IgD-negative memory B cell (primary cell): ENCODE data around the gene FRMD4A. TPM values are rescaled to one million over a fixed set of nuclear protein-coding genes. Genes with fewer than 3 reads are reported as not detected.
A peak's percentile ranks its signal among the peaks of the same experiment; 100 is the strongest.

Experiments
- H3K27ac Mint-ChIP-seq, 3 donors: one replicate each; pipeline ENCODE4 v1.8.0; 2020 to 2022; ENCODE audit warnings: mild to moderate bottlenecking in 3 of 3, mixed read lengths in 3 of 3, moderate library complexity in 1 of 3
- H3K27me3 Mint-ChIP-seq: one replicate; pipeline ENCODE4 v1.8.0; 2021; ENCODE audit warnings: mixed read lengths
- H3K36me3 Mint-ChIP-seq: one replicate; pipeline ENCODE4 v1.8.0; 2020; ENCODE audit warnings: mild to moderate bottlenecking, mixed read lengths
- H3K4me1 Mint-ChIP-seq, 3 donors: one replicate each; pipeline ENCODE4 v1.8.0; 2020 to 2022; ENCODE audit warnings: mixed read lengths in 3 of 3, mild to moderate bottlenecking in 1 of 3
- H3K4me3 Mint-ChIP-seq, 4 donors: one replicate each; pipeline ENCODE4 v1.8.0; 2020 to 2022; ENCODE audit warnings: mild to moderate bottlenecking in 4 of 4, mixed read lengths in 4 of 4, moderate library complexity in 3 of 4
- H3K9me3 Mint-ChIP-seq, 3 donors: one replicate each; pipeline ENCODE4 v1.8.0; 2020 to 2021; ENCODE audit warnings: mixed read lengths in 3 of 3, mild to moderate bottlenecking in 1 of 3
- polyA plus RNA-seq: library from polyadenylated mRNA; unstranded; fragments of 300-500 nt; fragmentation: Illumina TruSeq; gene quantifications from one replicate; pipeline ENCODE4 v1.2.3, GENCODE V29; 2021

FRMD4A gene
- polyA plus RNA-seq, 1 donor from 2014 or later: 1.7 TPM

GRCh38 chr10:13736506-13736905 is 594.2 kb downstream of the FRMD4A start:
- H3K27me3 Mint-ChIP-seq: peaks cover 10% of the 10 kb centered on the region
- no peaks in the 10 kb centered on the region for H3K4me1 Mint-ChIP-seq
- no peaks in the 10 kb centered on the region for H3K9me3 Mint-ChIP-seq
- H3K4me3 Mint-ChIP-seq: no peak overlapping the region
- peaks cover 2% of the 10 kb centered on the region for H3K36me3 Mint-ChIP-seq
- no peak overlapping the region for H3K27ac Mint-ChIP-seq

- H3K27me3 Mint-ChIP-seq: peaks cover 4% of the 10 kb centered on the region
- no peak overlapping the region for H3K4me3 Mint-ChIP-seq
- H3K36me3 Mint-ChIP-seq: peaks cover 2% of the 10 kb centered on the region
- peaks cover 0 to 1% (median 0%) of the 10 kb centered on the region in 3 donors for H3K4me1 Mint-ChIP-seq
- H3K9me3 Mint-ChIP-seq: no peaks in the 10 kb centered on the region
- peak overlapping the region in 1 of 3 donors; percentile 31 for H3K27ac Mint-ChIP-seq
Observed at GRCh38 chr10:13734151-13734550, 596.6 kb downstream of the FRMD4A start.

GRCh38 chr10:13733071-13733470 is 597.7 kb downstream of the FRMD4A start:
- Mint-ChIP-seq H3K4me3 (no peak overlapping the region), H3K9me3 (no peaks in the 10 kb centered on the region), H3K4me1 (peaks cover 0 to 1% (median 0%) of the 10 kb centered on the region in 3 donors), H3K27me3 (peaks cover 4% of the 10 kb centered on the region), H3K36me3 (peaks cover 2% of the 10 kb centered on the region), H3K27ac (no peak overlapping the region)

- no peak overlapping the region for H3K4me3 Mint-ChIP-seq
Observed at GRCh38 chr10:13732465-13732881, 598.3 kb downstream of the FRMD4A start.

GRCh38 chr10:13731799-13732198 is 598.9 kb downstream of the FRMD4A start:
- Mint-ChIP-seq H3K27me3 (no peaks in the 10 kb centered on the region), H3K9me3 (no peaks in the 10 kb centered on the region), H3K4me1 (peaks cover 0 to 1% (median 0%) of the 10 kb centered on the region in 3 donors), H3K27ac (peak overlapping the region in 2 of 3 donors; percentile 20 to 61), H3K36me3 (peaks cover 2% of the 10 kb centered on the region), H3K4me3 (no peak overlapping the region)

More at GRCh38 chr10:13732465-13732881, 598.3 kb downstream of the FRMD4A start:
- Mint-ChIP-seq H3K27me3 (peaks cover 3% of the 10 kb centered on the region), H3K4me1 (peaks cover 0 to 1% (median 0%) of the 10 kb centered on the region in 3 donors), H3K27ac (no peak overlapping the region), H3K36me3 (peaks cover 2% of the 10 kb centered on the region), H3K9me3 (no peaks in the 10 kb centered on the region)

GRCh38 chr10:13730956-13731355 is 599.8 kb downstream of the FRMD4A start:
- Mint-ChIP-seq H3K9me3 (no peaks in the 10 kb centered on the region), H3K4me3 (no peak overlapping the region), H3K27me3 (no peaks in the 10 kb centered on the region), H3K36me3 (peaks cover 3% of the 10 kb centered on the region), H3K4me1 (peaks cover 0 to 1% (median 0%) of the 10 kb centered on the region in 3 donors), H3K27ac (no peak overlapping the region)

- no peak overlapping the region for H3K4me3 Mint-ChIP-seq
- no peak overlapping the region for H3K27ac Mint-ChIP-seq
- peaks cover 3% of the 10 kb centered on the region for H3K36me3 Mint-ChIP-seq
Observed at GRCh38 chr10:13730306-13730652, 600.4 kb downstream of the FRMD4A start.

GRCh38 chr10:13729586-13730305 is 601.0 kb downstream of the FRMD4A start:
- Mint-ChIP-seq H3K36me3 (peaks cover 3% of the 10 kb centered on the region), H3K27ac (no peak overlapping the region), H3K4me1 (peaks cover 0 to 1% (median 0%) of the 10 kb centered on the region in 3 donors), H3K9me3 (no peaks in the 10 kb centered on the region), H3K27me3 (no peaks in the 10 kb centered on the region), H3K4me3 (no peak overlapping the region)

More at GRCh38 chr10:13730306-13730652, 600.4 kb downstream of the FRMD4A start:
- no peaks in the 10 kb centered on the region for H3K9me3 Mint-ChIP-seq
- H3K27me3 Mint-ChIP-seq: no peaks in the 10 kb centered on the region
- peaks cover 0 to 1% (median 0%) of the 10 kb centered on the region in 3 donors for H3K4me1 Mint-ChIP-seq

GRCh38 chr10:13728898-13729535 is 601.7 kb downstream of the FRMD4A start:
- H3K4me3 Mint-ChIP-seq: no peak overlapping the region
- H3K4me1 Mint-ChIP-seq: peaks cover 0 to 1% (median 0%) of the 10 kb centered on the region in 3 donors
- H3K27me3 Mint-ChIP-seq: no peaks in the 10 kb centered on the region
- peaks cover 3% of the 10 kb centered on the region for H3K36me3 Mint-ChIP-seq
- H3K9me3 Mint-ChIP-seq: no peaks in the 10 kb centered on the region
- no peak overlapping the region for H3K27ac Mint-ChIP-seq

- Mint-ChIP-seq H3K27me3 (no peaks in the 10 kb centered on the region), H3K9me3 (peaks cover 0 to 2% (median 2%) of the 10 kb centered on the region in 3 donors), H3K4me1 (peaks cover 0 to 4% (median 0%) of the 10 kb centered on the region in 3 donors), H3K36me3 (peaks cover 3% of the 10 kb centered on the region), H3K27ac (no peak overlapping the region), H3K4me3 (no peak overlapping the region)
Observed at GRCh38 chr10:13725594-13725993, 605.1 kb downstream of the FRMD4A start.

- peaks cover 3% of the 10 kb centered on the region for H3K36me3 Mint-ChIP-seq
- H3K27ac Mint-ChIP-seq: no peak overlapping the region
- peaks cover 3% of the 10 kb centered on the region for H3K27me3 Mint-ChIP-seq
- no peak overlapping the region for H3K4me3 Mint-ChIP-seq
- peaks cover 0 to 4% (median 0%) of the 10 kb centered on the region in 3 donors for H3K4me1 Mint-ChIP-seq
- peaks cover 0 to 6% (median 2%) of the 10 kb centered on the region in 3 donors for H3K9me3 Mint-ChIP-seq
Observed at GRCh38 chr10:13724484-13724883, 606.2 kb downstream of the FRMD4A start.

GRCh38 chr10:13722747-13723653 is 607.7 kb downstream of the FRMD4A start:
- H3K27ac Mint-ChIP-seq: no peak overlapping the region
- H3K36me3 Mint-ChIP-seq: peaks cover 3% of the 10 kb centered on the region
- H3K27me3 Mint-ChIP-seq: peaks cover 3% of the 10 kb centered on the region
- H3K4me3 Mint-ChIP-seq: no peak overlapping the region
- peaks cover 4 to 7% (median 6%) of the 10 kb centered on the region in 3 donors for H3K4me1 Mint-ChIP-seq
- peaks cover 0 to 6% (median 2%) of the 10 kb centered on the region in 3 donors for H3K9me3 Mint-ChIP-seq

GRCh38 chr10:13721486-13721885 is 609.2 kb downstream of the FRMD4A start:
- Mint-ChIP-seq H3K27ac (no peak overlapping the region), H3K36me3 (peaks cover 3% of the 10 kb centered on the region), H3K27me3 (peaks cover 3% of the 10 kb centered on the region), H3K4me1 (peaks cover 4 to 9% (median 8%) of the 10 kb centered on the region in 3 donors), H3K4me3 (no peak overlapping the region), H3K9me3 (peaks cover 0 to 6% (median 2%) of the 10 kb centered on the region in 3 donors)

- H3K9me3 Mint-ChIP-seq: peaks cover 0 to 6% (median 2%) of the 10 kb centered on the region in 3 donors
- no peak overlapping the region for H3K4me3 Mint-ChIP-seq
- H3K27me3 Mint-ChIP-seq: peaks cover 3% of the 10 kb centered on the region
- no peak overlapping the region for H3K27ac Mint-ChIP-seq
- H3K36me3 Mint-ChIP-seq: no peaks in the 10 kb centered on the region
- H3K4me1 Mint-ChIP-seq: peaks cover 4 to 9% (median 8%) of the 10 kb centered on the region in 3 donors
Observed at GRCh38 chr10:13720699-13721098, 610.0 kb downstream of the FRMD4A start.

- peaks cover 0 to 6% (median 2%) of the 10 kb centered on the region in 3 donors for H3K9me3 Mint-ChIP-seq
Observed at GRCh38 chr10:13719425-13719824, 611.3 kb downstream of the FRMD4A start.

More at GRCh38 chr10:13719425-13719824, 611.3 kb downstream of the FRMD4A start:
- Mint-ChIP-seq H3K4me1 (peaks cover 4 to 9% (median 8%) of the 10 kb centered on the region in 3 donors), H3K36me3 (no peaks in the 10 kb centered on the region), H3K27me3 (peaks cover 3% of the 10 kb centered on the region), H3K4me3 (no peak overlapping the region), H3K27ac (no peak overlapping the region)
